SKM-1 (cell line): ENCODE data around the gene WNK2.

Experiments
- DNase-seq: peaks from one replicate; lab custom pipeline; 2025; ENCODE audit not compliant: unreplicated experiment; lab: John Stamatoyannopoulos, UW

WNK2 gene

DNA sequence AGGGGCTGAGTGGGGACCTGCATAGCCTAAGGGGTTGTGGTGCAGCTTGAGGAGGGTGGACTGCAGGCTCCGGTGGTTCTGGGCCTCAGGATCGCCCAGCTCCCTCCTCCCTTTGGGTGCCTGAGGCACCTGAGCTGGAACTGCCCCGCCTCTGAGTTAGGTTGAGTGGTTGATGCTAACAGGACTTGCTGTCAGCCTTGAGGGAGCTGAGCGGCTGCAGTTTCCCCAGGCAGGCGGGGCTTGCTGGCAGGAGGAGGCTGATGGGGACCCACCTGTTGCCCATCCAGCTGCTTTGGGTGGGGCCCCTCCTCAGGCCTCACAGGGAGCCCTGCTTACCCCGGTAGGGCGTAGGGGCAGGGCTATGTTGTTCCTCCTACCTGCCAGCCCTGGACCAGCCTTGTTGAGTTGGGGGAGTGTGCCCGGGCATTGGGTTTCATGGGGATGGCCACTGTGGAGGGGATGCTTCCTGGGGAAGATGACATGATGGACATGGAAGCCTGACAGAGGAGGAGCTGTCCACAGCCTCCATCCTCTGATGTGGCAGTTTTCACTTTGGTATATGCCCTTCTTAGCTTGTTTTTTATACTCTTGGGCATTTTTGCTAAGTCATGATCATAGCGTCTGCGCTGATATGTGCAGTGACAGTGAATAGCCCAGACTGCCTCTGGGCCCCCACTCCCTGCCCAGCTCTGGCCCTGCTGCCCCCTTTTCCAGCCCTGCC, 14.3 kb downstream of the WNK2 start:
- DNase-seq, result no peak

DNA sequence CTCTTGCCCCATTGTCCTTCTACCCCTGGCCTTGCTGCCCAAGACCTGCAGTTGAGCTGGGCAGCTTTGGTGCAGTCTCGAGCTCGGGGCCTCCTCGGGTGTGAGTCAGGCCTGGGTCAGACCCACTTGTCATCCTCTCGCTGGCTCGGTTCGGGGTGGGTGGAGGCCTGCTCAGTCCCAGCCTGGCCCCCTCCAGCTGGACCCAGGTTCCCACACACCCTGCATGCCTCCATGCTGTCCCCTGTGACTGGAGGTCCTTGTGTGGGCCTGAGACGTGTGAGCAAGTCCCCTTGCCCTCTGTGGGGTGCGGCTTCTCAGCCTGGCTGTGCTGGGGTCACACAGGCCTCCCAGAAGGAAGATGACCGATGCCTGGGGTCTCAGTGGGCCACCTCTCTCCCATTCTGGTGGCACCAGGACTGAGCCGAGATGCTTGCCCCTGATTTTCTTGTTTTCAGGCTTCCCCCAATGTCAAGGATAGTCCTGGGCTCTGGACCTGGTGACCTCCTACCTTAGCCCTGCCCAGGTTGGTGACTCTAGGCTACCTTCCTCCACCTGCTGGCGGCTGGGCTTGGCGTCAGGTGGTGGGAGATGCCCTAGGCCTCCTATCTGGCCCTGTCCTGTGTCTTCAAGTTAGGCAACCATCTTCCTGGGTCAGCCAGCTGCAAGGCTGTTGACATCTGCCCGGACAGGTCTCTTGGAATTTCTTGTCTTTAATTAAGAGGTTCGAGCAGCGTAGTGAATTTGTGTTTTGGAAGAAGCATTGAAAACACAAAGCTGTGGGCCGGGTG, 15.1 kb downstream of the WNK2 start:
- DNase-seq, result no peak

DNA sequence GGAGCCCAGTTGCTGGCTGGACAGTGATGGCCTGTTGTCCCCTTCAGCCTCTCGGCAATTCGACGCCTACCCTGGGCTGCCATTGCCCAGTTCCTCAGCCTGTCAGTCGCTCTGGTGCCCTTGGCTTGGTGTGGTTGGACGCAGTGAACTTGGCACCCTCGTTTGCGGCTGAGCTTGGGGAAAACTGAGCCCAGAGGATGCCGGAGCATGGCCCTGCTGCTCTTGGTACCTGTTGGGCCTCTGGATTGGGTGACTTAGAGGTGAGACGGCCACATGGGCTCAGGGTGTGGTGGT, 16.5 kb downstream of the WNK2 start:
- DNase-seq, result no peak

DNA sequence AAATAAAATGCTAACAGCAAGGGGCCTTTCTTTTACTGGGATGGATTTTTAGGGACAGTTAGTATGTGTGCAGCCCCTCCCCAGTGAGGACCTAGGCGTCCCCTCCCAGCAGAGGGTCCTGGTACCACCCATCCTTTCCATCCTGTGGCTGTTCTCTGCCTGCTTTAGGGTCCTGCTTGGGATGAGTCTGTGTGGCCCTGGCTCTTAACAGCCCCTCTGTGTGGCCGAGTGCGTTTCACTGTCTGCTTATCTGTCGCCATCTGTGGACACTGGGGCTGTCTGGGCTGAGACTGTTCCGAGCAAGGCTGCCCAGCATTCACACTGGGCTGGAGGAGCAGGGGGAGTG, 17.0 kb downstream of the WNK2 start:
- DNase-seq, result no peak

DNA sequence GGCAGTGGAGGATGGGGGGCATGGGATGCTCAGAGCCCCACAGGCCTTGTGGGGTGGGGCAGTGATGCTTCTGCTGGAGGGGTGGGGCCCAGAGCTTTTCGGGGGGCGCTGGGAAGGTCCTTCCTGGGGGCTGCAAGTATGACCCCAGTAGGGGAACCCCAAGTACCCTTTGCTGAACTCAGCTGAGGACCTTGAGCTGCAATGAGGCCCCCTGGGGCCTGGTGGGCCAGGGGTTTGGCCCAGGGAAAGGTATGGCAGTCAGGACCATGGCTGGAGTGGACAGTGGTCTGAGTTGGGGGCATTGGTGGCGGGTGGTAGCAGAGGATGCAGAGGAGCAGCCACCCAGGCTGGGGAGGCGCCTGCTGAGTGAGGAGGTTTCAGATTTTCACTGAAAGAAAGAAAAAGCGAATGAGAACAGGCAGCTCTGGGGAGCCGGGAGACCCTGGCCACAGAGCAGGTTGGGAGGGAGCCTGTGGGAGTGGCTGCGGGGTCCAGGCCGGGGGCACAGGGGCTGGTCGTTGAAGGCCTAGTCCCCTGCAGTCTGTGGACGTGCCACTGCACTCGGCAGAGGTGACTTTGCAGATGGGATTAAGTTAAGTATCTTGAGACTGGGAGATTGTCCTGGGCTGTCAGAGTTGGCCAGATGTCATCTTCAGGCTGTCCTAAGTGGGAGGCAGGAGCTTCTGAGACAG, 19.2 kb downstream of the WNK2 start:
- DNase-seq, result no peak

GRCh38 chr9:93203718-93204469, 20.0 kb downstream of the WNK2 start:
- no peak for DNase-seq

GRCh38 chr9:93204470-93205043, 20.6 kb downstream of the WNK2 start:
- DNase-seq, result no peak

GRCh38 chr9:93205045-93205768, 21.3 kb downstream of the WNK2 start:
- no peak for DNase-seq

DNA sequence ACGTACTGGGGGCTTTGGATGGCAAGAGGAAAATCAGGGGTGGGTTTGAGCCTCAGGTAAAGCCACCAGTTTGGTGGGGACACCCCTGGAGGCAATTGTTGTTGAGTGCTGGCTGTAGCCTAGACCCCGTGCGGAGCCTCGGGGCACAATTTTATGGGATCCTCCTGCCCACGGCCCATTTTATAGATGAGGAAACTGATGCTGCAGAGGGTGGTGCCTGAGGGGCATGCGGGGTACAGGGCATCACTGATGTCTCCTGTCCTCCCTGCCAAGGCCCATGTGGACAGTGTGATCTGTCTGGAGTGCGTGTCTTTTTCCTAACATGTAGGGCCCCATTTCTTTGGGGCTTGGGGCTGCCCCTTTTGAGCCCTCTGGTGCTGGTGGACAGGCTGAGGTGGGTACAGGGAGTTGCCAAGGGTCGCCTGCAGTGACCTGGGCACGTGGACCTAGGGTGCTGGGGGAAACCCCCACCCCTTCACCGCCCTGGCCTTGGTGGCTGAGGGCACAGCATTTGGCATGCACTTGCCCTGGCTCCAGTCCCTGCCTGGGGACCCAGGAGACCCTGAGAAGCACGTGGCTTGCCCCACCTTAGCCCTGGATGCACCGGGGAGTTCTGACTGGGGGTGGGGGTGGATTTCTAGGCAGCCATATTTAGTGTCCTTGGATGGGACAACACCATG, 22.1 kb downstream of the WNK2 start:
- no peak for DNase-seq

DNA sequence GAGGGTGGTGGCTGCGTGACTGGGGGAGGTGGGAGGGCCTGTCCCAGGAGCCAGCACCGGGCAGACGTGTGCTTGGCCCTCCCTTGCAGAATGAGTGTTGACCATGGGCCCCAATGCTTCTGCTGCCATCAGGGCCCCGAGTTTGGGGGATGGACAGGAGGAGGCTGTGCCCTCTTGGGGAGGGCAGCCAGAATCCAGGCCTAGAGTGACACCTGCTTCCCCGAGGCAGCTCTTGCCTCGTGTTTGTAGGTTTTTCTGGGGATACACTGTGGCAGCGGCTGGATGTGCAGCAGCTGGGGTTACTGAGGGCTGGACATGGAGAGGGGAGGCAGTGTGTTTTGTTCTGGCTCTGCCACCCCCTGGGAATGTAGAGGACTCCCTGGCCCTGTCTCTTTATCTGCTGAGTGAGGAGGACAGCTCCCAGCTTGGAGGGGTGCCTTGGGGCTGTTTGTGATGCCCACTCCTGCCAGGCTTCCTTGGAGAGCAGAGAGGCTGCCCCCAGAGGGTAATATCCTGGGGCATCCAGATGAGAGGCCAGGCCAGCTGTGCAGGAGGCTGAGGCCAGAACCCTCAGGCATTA, 22.7 kb downstream of the WNK2 start:
- no peak for DNase-seq

GRCh38 chr9:93207326-93207814, 23.4 kb downstream of the WNK2 start:
- no peak for DNase-seq

GRCh38 chr9:93207860-93208734, 24.2 kb downstream of the WNK2 start:
- no peak for DNase-seq

GRCh38 chr9:93209097-93209496, 25.2 kb downstream of the WNK2 start:
- no peak for DNase-seq

- DNase-seq, result no peak
Measured at GRCh38 chr9:93209576-93210323, 25.8 kb downstream of the WNK2 start.

DNA sequence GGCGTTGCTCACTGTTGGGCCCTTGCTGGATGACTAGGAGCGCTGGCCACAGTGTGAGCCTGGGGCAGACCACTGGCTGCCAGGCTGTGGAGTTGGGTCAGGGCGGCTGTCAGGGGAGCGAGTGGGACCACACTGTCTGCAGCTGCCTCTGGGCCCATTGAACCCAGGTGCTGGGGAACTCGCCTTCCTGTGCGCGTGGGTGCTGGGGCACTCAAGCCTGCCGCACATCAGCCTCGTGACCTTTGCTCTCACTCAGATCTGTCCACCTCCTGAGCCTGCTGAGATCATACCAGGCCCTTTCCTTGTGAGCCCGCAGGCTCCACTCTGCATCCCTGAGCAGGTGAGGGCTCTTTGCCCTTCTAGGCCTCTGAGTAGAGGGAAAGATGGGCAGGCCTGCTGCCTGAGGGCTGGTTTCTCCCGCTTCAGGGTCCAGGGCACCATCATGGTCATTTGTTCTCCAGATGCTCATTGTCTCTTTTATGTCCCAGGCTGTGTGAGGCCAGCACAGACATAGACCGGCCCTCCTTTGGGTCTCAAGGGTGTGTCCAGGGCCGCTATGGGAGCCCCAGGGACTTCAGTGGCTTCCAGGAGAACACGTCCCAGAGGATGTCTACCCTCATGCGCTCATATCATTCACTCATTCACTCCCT, 26.5 kb downstream of the WNK2 start:
- DNase-seq, result no peak

- DNase-seq, result no peak
Measured at GRCh38 chr9:93210974-93211653, 27.2 kb downstream of the WNK2 start.

GRCh38 chr9:93211654-93212001, 27.7 kb downstream of the WNK2 start:
- DNase-seq, result no peak
